Stimulated activated CD8-positive, alpha-beta memory T cell treated with anti-CD3 and anti-CD28 coated beads, Interleukin-15, amount 100 ng/mL, for 48 hours (primary cell): ENCODE measurements around the gene LTO1.
"Not testable (repeated sequence)": the region's sequence is repeated elsewhere in the genome, so short reads cannot be mapped to it uniquely, and the experiment has no call there.

Source experiments
- DNase-seq, 2 donors: peaks; one replicate each; pipeline ENCODE4 v3.0.0-alpha.2; 2020; ENCODE audit warnings: low read depth in 2 of 2

The LTO1 gene

GRCh38 chr11:69632900-69633299 is 42.3 kb downstream of the LTO1 start:
- no peak for DNase-seq

- no peak for DNase-seq
Observed at GRCh38 chr11:69630424-69630823, 44.7 kb downstream of the LTO1 start.

- DNase-seq: no peak
Observed at GRCh38 chr11:69630017-69630416, 45.1 kb downstream of the LTO1 start.

- DNase-seq: no peak
Observed at GRCh38 chr11:69627551-69627950, 47.6 kb downstream of the LTO1 start.

GRCh38 chr11:69625476-69625875 is 49.7 kb downstream of the LTO1 start:
- DNase-seq: no peak

GRCh38 chr11:69624293-69624692 is 50.9 kb downstream of the LTO1 start:
- no peak for DNase-seq

DNA sequence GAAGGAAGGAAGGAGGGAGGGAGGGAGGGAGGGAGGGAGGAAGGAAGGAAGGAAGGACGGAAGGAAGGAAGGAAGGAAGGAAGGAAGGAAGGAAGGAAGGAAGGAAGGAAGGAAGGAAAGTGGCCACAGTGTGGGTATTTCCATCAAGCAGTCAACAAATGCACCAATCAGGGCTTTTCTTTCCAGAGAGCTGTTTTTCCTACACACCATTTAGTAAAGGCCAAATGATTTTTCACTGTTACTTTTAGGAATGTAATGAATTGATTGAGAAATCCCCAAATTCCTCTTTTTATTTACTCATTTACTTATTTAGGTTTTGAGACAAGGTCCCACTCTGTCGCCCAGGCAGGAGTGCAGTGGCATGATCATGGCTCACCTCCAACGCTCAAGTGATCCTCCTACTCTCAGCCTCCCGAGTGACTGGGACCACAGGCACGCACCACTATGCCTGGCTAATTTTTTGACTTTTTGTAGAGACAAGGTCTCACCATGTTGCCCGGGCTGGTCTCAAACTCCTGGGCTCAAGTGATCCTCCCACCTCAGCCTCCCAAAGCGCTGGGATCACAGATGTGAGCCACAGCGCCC is 53.0 kb downstream of the LTO1 start:
- DNase-seq: not testable (repeated sequence)

DNA sequence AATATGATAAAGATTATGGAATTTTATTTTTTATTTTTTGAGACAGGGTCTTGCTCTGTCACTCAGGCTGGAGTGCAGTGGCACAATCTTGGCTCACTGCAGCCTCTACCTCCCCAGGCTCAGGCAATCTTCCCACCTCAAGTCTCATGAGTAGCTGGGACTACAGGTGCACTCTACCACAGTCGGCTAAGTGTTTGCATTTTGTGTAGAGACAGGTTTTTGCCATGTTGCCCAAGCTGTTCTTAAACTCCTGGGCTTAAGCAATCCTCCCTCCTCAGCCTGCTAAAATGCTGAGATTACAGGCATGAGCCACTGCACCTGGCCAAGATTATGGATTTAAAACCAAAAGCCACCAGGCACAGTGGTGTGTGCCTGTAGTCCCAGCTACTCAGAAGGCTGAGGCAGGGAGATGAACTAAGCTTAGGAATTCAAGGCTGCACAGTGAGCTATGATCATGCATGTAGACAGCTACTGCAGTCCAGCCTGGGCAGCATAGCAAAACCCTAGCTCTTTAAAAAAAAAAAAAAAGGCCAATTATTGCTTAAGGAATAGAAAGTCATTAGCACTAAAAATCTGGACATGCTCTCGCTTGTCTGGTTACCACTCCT is 54.4 kb downstream of the LTO1 start:
- no peak for DNase-seq

GRCh38 chr11:69618237-69618636 is 56.9 kb downstream of the LTO1 start:
- DNase-seq: no peak

GRCh38 chr11:69617682-69618081 is 57.5 kb downstream of the LTO1 start:
- DNase-seq: no peak

DNA sequence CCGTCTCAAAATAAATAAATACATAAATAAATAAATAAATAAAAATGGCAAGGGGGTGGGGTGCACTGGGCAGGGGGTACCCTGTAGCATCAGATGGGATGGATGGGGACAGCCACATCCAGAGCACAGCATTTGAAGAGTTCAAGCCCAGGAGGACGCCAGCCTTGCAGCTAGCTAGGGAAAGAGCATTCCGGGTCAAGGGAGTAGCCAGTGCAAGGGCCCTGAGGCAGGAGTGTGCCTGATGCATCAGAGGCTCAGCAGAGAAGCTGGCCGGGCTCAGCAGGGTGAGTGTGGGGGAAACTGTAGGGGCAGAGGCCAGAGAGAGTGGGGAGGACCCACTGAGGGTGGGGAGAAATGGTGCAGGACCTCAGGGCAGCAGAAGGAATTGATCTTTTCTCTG is 57.9 kb downstream of the LTO1 start:
- no peak for DNase-seq
